ENCODE data around the gene IL31.
A peak's percentile ranks its signal among the peaks of the same experiment; 100 is the strongest.
"Not testable (repeated sequence)": the region's sequence is repeated elsewhere in the genome, so short reads cannot be mapped to it uniquely, and the experiment has no call there.

Gene IL31

DNA sequence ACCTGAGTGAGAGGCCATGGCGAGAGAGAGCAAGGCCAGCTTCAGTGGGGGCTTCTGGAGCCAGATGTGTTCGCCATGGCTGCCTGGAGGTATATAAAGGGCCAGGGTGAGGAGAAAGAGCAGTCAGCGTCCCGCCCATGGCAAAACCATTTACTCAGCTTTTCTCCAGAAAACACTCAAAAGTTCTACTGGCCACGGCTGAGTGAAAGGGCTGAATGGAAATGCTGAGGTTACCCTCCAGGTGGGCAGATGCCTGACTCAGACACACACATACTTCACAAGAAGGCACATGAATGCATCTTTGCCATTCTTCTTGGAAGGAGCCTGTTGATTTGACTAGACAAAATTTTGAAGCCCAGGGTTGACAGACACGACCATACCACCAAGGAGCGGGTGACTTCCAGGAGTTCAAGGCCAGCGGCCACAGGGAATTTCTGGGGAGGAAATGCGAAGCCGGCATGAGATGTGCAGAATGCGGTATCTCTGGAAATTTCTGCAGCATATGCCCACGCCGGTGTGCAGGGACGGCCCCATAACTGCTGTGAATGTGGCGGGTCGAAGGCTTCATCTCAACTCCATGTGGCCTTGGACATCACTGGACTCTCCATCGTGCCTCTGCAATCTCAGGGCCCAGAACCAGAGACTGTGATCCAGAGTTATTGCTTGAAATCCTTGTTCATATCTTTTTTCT, at the start of gene IL31:
TSS of gene IL31 (minus strand) at position 67 of the 691 bp plus-strand sequence. CDS start at position 18, 49 bp downstream.
- no peak for DNase-seq

GRCh38 chr12:122216445-122216844, 42.4 kb upstream of the IL31 start:
- no peak for DNase-seq

DNA sequence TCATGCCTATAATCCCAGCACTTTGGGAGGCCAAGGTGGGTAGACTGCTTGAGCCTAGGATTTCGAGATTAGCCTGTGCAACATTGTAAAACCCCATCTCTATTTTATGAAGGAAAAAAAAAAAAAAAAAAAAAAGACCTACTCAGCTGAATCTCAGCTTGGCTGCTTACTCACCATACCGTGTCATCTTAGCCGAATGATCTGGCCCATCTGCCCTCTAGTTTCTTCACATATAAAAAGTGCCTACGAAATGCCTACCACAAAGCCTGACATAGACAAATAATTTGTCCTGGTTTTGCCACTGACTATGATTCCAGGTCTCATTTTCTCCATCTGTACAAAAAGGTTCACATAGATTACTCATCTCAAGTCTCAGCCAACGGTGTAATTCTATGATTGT, 41.8 kb upstream of the IL31 start:
- DNase-seq: no peak

DNA sequence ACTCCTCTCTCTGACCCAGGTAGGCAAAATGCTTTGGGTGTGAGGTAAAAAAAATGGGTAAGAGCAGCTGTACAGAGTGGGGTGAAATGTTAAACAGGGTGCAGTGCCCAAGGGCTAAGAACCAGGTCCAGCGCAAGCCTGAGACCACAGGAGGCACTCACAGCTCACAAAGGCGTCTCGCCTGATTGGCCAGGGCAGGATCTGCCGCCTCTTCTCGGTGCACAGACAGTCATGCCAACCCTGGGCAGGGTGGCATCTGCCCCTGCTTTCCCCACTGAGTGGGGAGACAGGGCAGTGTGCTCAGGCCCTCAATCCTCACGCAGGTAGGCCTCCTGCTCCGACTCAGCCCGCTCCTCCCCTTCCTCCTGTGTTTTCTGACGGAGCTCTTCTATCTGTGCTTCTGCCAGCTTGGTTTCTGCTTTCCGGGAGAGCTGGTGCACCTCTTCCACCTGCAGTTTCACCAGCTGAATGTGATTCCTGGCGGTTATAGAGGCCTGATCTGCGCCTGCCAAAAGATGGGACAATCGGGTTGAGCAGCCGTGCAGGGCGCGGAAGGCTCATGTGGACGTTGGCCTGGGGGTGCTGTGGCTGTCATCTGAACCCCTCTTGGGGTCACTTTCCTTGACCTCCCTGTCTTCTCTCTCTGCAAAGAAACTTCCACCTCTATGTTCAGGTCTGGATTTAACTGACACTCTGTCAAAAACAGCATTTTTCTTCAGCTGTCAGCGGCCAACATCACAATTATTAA, 34.2 kb upstream of the IL31 start:
- DNase-seq: no peak

DNA sequence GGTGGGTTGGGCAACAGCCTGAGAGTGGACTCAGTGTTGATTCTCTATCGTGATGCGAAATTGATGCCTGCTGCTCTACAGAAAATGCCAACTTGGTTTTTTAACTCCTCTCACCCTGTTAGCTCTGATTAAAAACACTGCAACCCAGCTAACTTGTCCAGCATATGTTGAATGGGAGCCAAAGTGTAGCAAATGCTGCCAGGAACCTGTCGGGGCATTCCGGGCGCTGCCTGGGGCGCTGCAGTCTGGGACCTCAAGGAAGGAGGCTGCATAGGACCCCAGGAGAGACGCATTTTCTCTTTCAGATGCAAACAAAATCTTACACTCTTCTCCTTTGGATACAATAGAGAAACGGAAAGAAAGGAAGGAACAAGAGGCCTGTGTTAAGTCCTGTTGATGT, 33.4 kb upstream of the IL31 start:
- no peak for DNase-seq

DNA sequence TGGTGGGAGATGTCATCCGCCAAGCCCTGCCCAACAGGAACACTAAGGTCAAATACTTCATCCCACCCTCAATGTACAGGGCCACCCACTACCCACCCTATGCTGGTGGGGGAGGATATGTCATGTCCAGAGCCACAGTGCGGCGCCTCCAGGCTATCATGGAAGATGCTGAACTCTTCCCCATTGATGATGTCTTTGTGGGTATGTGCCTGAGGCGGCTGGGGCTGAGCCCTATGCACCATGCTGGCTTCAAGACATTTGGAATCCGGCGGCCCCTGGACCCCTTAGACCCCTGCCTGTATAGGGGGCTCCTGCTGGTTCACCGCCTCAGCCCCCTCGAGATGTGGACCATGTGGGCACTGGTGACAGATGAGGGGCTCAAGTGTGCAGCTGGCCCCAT, 33.0 kb upstream of the IL31 start:
- no peak for DNase-seq

GRCh38 chr12:122206111-122206881, 32.3 kb upstream of the IL31 start:
- DNase-seq: no peak

- DNase-seq: no peak
Observed at GRCh38 chr12:122205053-122205925, 31.3 kb upstream of the IL31 start.

DNA sequence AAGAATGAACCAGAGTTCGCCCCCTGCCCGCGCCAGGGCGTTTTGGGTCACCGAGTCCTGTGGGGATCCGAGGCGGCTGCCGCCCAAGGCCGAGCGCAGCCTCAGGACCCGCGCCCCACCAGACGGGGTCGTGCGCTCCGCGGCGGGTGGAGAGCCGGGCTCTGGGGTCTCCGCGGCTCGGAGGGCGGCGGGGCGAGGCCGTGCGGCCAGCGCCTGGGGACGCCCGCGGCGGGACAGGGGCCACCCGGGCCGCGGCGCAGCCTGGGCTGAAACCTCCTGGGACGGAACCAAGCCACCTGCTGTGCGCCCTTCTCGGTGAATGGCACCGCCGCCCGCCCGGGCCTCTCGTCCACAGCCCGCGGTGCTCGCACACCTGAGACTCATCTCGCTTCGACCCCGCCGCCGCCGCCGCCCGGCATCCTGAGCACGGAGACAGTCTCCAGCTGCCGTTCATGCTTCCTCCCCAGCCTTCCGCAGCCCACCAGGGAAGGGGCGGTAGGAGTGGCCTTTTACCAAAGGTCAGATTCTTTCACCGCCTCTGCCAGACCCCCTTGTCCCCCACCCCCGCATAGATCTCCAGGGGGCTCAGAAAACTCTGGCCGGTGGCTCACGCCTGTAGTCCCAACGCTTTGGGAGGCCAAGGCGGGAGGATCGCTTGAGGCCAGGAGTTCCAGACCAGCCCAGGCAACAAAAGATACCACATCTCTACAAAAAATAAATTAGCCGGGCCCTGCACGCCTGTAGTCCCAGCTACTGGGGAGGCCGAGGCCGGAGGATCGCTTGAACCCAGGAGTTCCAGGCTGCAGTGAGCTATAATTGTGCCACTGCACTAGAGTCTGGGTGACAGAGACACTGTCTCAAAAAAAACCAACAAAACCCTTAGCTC, 30.4 kb upstream of the IL31 start:
- DNase-seq: no peak

GRCh38 chr12:122203301-122204166, 29.5 kb upstream of the IL31 start, which contains the start of gene B3GNT4:
B3GNT4 (plus strand) TSS chr12:122203709; CDS start chr12:122204619, 910 bp downstream.
- DNase-seq: peak; percentile 61

GRCh38 chr12:122202811-122203210, 28.8 kb upstream of the IL31 start:
- not testable (repeated sequence) for DNase-seq

GRCh38 chr12:122202017-122202416, 28.0 kb upstream of the IL31 start:
- DNase-seq: no peak

- no peak for DNase-seq
Observed at GRCh38 chr12:122201381-122201780, 27.4 kb upstream of the IL31 start.

GRCh38 chr12:122200541-122201175, 26.6 kb upstream of the IL31 start:
- no peak for DNase-seq

DNA sequence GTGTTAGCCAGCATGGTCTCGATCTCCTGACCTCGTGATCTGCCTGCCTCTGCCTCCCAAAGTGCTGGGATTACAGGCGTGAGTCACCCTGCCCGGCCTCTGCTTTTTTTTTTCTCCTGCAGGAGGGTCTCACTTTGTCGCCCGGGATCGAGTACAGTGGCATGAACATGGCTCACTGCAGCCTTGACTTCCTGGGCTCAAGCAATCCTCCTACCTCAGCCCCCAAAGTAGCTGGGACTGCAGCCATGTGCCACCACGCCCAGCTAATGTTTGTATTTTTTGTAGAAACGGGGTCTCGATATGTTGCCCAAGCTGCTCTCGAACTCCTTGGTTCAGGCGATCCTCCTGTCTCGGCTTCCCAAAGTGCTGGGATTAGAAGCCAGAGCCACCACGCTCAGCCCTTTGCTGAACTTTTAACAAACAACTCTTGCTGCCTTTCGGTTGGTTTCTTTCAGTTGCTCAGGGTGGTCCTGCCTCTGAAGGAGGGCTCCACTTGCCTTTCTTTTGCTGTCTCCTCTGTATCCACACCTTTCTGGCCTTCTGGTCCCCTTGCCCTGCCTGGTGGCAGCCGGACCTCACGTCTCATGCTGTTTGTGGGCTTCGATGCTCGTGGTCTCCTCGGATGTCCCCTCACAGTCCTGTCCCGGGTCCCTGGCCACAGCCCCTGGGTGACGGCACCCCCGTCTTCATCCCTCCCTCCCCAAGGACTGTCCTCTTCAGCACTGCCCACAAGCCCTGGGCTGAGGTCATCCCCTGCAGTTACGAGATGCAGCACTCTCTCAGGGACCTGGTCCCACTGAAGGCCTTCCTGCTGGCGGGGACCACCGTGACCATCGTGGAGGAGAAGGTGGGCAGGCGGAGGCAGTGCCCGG, 25.7 kb upstream of the IL31 start:
- DNase-seq: no peak

DNA sequence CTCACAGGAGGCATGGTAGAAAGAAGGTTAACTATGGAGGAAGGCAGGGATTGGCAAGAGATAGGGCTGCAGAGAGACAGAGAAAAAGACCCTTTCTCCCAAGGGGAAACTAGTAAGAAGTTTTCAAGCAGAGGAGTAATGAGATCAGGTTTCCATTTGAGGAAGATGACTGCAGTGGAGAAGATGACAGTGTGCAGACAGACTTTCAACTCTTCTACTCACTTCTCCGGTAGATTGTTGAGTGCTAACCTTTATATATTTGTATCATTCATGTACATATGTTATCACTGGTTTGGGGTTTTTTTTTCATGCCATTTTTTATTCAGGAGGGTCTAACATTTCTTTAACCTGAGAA, 23.6 kb upstream of the IL31 start:
- DNase-seq: no peak

GRCh38 chr12:122195405-122195804, 21.4 kb upstream of the IL31 start:
- no peak for DNase-seq

- no peak for DNase-seq
Observed at GRCh38 chr12:122194804-122195203, 20.8 kb upstream of the IL31 start.

DNA sequence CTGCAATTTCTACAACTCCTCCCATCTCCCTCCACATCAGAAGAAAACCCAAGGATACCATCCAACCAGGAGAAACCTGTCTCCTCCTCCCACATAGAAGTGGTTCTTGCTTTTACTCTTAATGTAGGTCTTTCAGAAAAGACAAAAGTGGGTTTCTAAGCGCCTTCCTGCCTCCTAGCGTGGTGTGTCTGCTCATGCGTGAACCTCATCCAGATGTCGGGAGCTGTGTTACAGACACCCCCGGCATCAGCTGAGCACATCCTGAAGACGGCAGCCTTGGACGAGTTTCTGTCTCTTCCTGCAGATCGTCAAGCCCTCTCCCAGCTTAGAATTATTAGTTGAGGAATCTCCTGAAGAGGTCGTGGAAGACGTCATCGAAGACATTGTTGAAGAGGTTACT, 18.4 kb upstream of the IL31 start:
- no peak for DNase-seq
